Right renal cortex interstitium (tissue), 3 donors: ENCODE results near the gene CLEC4F. TPM values are rescaled to one million over a fixed set of nuclear protein-coding genes. Genes with fewer than 3 reads are reported as not detected.

Experiments
- DNase-seq, 3 donors: peaks; one replicate each; pipeline ENCODE4 v3.0.0-alpha.2; 2013; ENCODE audit warnings: low read depth in 3 of 3, low spot score in 2 of 3
- polyA plus RNA-seq, 3 donors: library from polyadenylated mRNA; unstranded; fragments of 120-200 nt; gene quantifications; one replicate each; pipeline ENCODE4 v1.2.1, GENCODE V29; 2013; ENCODE audit not compliant: insufficient read length in 3 of 3

The CLEC4F gene, protein sequence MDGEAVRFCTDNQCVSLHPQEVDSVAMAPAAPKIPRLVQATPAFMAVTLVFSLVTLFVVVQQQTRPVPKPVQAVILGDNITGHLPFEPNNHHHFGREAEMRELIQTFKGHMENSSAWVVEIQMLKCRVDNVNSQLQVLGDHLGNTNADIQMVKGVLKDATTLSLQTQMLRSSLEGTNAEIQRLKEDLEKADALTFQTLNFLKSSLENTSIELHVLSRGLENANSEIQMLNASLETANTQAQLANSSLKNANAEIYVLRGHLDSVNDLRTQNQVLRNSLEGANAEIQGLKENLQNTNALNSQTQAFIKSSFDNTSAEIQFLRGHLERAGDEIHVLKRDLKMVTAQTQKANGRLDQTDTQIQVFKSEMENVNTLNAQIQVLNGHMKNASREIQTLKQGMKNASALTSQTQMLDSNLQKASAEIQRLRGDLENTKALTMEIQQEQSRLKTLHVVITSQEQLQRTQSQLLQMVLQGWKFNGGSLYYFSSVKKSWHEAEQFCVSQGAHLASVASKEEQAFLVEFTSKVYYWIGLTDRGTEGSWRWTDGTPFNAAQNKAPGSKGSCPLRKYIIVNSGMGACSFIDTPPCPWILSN
- polyA plus RNA-seq = under 1 TPM in 1 of 3 donors, not detected in 2; 0.08 TPM

DNA sequence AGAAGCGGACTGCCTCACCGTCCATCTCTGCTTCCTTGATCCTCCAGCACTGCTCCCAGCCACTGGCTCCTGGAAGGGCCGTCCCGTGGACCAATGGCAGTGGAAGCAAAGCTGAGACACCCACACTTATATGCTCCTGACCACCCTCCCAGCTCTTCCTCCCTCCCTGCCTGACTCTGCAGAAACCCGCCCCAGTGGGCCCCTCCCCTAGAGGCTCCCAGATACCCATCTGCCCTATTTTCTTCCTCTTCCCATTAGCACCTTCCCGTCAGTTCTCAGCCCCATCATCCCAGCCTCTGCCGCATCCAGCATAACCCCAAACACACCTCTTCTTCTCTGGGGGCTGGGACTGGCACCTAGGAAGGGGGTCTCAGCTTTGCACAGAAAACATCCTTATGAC is at the start of gene CLEC4F:
TSS of gene CLEC4F (minus strand) at position 101 of the 400 bp plus-strand sequence. CDS start at position 25, 76 bp downstream.
- no peak for DNase-seq

DNA sequence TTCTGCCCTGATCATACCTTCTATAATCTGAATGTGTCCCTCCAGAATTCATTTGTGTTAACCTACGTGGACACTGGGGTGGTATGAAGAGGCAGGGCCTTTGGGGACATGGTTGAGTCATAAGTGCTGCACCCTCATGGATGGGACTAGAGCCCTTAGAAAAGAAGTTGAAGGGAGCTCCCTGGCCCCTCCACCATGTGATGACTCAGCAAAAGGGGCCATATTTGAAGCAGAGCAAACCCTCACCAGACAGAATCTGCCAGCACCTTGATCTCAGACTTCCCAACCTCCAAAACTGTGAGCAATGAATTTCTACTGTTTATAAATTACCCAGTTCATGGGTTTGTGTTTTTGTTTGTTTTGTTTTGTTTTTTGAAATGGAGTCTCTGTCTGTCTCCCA is 48.6 kb upstream of the CLEC4F start:
- DNase-seq = no peak

DNA sequence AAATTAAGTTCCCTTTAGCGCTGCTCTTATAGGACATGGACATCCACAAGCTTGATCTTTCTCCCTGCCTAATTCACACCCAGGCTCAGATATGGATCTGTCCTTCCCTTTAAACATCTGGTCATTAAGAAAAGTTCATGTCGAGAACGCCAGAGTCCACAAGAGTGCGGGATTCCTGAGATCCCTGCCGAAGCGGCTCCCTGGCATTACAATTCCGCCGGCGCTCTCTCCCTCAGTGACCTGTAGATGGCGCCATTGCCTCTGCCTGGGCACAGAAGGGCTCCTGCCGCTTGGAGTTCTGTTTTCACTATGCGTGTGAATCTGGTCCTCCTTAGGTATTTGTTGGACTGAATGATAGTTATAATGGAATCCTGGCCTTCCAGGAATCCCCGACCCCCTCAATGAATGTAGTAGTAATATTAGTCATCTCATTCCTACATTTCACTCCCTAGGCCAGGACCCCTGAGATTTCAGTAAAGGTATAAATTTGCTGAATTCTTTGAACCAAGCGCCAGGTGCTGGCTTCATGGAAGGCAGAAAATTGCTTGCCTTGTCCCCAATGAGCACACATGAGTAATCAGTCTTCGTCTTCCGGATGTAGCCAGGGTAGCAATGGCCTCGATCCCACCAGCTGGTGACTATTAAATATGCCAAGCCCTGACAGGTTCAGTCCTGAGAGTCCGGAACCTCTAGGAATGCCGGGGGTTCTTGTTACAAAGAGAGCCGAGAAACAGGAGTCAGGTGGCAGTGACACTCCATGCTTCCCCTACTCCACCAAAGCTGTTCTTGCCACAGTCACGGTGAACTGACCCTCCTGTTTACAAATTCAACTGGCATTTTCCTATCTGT is 41.6 kb upstream of the CLEC4F start:
- DNase-seq = peak in 2 of 3 donors; percentile 64 to 78

DNA sequence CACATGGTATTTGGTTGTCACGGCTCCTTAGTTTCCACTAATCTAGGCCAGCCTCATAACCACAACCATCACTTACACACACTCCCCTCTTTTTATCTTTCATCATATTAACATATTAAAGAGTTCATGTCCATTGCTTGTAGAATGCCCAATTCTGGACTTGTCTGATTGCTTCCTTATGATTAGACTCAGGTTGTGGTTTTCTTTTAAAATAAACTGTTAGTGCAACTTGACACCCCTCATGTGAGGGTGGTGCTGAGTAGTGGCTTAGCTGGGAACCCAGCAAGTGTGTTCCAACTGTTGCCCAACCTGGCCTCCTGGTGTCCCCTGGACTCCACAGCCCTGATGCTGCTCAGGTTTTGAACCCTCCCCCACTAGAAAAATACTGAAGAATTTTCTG is 35.3 kb upstream of the CLEC4F start:
- DNase-seq = no peak

DNA sequence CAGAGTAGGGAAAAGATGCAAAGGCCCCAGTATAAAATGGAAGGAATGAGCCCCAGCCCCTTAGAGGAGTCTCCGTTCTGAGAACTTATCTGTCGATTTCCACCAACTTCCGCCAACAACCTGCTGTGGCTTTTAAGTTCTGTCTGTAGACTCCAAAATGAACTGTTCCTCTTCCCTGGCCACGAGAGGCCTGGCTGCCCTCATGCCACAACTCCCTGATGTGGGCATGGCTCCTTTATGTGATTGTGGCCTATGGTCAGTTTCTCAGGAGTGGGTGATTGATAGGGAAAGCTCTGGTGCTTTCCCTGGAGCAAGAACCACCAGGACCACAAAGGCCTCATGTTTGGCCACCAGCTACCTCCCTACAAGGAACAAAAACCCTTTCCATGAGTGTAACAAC is 34.0 kb upstream of the CLEC4F start:
- DNase-seq = no peak

DNA sequence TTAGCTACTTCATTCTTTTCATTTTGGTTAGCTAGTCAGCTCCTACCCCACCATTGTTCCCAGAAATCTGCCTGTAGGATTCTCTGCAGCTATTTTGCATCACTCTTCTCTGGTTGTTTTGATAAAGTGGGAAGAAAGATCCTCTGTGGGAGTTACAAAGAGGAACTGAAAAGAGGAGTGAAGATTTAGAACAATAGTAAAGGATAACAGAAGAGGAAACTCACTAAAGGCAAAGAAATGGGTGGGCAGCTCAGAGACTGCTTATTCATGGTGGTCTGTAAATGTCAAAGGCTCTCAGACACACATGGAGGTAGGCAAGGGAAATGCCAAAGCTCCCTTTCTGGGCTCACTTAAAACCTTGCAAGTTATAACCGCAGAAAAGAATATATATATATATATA is 32.4 kb upstream of the CLEC4F start:
- DNase-seq = no peak

DNA sequence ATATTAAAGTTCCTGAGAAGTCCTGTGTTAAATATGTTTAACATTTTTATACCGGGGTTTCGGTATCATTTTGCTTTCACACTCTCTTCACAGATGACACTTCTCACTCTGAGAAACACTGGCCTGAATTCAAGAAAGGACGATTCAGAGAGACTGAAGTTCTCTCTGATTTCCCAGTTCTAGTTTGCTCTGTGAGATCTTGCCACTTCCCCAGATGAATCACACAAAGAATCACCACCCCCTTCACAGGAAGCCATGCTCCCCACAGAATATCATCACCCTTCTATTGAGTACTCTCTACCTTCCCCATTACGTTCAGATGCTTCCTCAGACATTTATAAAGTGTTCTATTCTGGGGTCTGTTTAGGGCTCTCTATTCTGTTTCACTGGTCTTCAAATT is 31.3 kb upstream of the CLEC4F start:
- DNase-seq = no peak

DNA sequence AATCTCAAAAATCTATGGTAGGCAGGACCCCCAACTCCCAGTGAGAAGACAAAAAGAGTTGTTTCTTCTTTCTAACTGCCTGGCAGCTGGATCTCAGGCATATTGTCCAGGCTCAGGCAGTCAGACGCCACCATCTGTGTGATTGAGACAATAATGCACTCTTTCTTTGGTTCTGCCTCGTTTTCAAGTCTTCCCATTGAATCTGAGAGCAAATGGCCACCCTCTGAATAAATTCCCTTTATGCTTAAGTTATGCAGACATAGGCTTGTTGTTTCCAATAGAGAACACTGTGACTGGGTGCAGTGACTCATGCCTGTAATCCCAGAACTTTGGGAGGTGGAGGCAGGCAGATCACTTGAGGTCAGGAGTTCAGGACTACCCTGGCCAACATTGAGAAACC is 30.5 kb upstream of the CLEC4F start:
- no peak for DNase-seq

DNA sequence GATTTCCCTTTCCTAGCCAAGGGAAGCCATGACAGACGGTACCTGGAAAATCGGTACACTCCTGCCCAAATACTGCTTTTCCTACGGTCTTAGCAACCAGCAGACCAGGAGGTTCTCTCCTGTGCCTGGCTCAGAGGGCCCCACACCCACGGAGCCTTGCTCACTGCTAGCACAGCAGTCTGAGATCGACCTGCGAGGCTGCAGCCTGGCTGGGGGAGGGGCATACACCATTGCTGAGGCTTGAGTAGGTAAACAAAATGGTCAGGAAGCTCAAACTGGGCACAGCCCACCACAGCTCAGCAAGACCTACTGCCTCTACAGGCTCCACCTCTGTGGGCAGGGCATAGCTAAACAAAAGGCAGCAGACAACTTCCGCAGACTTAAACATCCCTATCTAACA is 22.0 kb upstream of the CLEC4F start:
- no peak for DNase-seq

DNA sequence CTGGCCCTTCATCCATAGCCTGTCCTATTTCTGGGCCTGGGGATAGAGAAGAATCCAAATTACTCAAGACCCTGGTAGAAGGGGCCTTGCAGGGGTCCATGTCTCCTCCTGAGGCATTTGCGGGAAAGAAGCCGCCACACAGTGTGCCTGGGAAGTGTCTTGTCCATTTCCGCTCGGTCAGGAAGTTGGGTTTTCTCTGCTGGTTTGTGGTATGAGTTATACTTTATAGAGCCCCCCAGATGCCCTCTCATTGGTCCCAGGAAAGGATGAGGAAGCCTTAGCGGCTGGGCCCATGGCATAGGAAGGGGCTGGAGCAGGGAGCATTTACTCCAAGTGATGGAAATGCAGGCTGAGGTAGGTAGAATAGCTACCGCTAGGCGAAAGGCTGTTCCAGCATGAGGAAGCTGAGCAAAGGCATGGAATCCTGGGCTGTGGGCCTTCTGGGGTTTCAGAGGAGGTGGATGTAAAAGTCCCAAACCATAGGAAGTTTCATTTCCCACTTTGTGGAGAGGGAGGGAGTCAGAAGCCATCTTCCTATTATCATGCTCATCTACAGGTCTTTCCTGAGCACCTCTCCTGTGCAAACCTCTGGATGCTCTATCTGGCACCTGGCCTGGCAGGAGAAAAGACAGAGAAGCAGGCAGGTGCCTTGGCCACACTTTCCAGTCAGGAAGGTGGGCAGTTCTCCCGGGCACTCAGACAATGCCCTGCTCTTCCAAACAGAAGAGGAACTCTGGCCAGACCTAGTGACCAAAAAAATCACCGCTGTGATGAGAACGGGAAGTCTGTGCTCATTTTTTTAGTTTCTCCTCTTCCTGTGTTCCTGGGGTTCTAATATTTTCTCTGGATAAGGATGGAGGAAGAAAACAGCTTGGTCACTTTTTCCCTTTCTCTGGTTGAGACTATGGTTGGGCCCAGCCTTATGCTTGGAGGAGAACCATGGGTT is 17.9 kb upstream of the CLEC4F start:
- DNase-seq = no peak

DNA sequence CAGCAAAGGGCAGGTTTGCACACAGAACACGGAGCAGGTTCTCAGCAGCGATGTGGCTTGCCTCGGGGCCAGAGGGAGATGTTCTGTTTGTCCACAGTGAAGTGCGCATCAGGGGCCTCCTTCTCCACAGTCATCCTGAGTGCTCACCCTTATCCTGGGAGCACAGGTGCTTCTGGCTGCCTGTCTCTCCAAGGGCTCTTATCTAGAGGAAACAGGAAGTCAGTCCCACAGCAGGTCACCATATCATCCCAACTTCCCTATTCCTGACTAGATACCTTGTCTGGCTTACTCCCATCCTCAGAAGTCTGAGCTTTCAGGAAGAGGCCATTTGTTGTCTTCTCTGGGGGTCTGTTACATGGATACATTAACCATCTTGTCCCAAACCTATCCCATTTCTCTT is 15.2 kb upstream of the CLEC4F start, which contains the start of gene CD207:
TSS of gene CD207 (minus strand) at position 174 of the 400 bp plus-strand sequence. CDS start at position 134, 40 bp downstream.
- DNase-seq = no peak

DNA sequence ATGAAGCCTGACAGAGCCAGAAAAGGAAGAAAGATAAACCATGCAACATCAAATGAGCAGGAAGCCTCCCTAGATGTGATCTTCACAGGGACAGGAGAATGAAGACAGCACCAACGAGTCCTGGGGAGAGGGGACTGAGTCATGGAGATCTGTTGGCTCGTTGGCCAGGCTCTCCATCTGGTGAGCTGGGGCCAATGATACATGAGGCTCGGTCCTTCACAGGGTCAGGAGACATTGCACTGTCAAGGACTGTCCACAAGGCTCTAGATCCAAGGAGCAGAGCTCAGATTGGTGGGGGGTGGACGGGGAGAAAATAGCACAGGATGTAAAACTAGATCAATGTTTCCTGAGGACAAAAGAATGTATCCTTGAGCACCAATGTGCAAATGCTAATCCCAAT is 14.5 kb upstream of the CLEC4F start:
- no peak for DNase-seq

DNA sequence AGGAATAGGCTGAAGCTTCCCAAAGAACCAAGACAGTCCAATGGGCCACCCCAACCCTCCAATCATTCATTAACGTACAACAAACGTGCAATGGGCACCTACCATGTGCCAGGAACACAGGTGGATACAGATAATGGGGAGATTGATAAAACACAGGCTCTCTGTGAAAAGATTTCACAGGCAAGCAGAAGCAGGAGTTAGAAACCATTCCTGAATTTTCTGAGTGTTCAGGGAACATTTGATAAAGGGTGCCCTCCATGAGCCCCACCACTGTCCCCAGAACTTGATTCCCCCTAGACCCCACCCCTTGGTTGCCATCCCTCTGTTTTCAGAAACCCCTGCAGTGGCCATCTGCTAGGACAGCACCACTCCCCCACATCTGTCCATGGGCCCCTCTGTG is 13.7 kb upstream of the CLEC4F start:
- DNase-seq = no peak

DNA sequence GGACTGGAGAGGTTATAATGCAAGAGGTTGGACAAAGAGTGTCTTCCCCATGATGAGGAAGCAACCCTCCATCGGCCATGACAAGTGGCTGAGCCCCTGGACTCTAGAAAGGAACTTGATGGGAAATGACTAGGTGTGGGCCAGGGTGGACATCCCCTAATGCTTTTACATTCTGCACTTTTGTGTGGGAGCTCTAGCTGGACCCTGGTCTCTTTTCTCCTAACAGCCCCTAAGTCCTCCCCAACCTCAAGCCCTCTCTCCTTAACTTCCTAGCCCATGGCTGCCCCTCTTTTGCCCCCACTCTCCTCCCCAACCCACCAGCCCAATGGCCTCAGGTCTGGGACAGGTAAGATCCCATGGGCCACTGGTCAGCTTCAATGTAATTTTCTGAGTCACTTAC is 12.8 kb upstream of the CLEC4F start:
- DNase-seq = no peak

DNA sequence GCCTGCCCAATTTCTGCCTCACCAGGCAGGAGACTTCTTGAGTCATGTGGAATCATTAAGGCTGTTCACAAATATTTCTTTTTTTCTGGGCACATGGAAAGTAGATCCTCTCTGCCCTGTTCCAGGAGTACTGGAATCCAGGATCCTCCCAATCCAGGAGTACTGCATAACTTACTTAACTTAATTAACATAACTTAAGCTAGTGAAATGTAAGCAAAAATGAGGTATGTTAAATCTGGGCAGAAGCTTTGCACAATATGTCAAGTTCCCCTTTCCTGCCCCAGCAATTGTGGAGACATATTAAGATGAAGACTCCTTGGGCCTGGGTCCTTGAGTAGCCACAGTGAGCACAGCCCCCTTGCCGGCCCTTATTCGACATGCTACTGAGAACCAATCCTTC is 12.0 kb upstream of the CLEC4F start:
- DNase-seq = no peak

DNA sequence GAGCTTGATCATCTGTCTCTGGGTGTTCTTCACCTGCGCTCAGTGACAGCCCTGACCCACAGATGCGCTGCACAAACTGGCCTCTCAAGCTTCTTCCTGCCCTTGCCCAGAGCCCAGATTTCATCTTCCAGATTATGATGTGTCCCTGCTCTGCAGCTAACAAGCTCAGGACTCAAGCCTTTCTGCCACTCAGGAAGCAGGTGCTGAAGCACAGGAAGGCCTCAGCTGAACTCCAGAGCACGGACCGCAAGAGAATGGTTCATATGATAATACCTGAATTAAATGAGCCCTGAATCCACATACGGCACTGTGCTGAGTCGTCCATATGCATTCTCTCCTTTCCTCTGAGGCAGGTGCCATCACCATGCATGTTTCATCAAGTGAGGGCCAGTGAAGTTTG is 11.5 kb upstream of the CLEC4F start:
- DNase-seq = no peak

DNA sequence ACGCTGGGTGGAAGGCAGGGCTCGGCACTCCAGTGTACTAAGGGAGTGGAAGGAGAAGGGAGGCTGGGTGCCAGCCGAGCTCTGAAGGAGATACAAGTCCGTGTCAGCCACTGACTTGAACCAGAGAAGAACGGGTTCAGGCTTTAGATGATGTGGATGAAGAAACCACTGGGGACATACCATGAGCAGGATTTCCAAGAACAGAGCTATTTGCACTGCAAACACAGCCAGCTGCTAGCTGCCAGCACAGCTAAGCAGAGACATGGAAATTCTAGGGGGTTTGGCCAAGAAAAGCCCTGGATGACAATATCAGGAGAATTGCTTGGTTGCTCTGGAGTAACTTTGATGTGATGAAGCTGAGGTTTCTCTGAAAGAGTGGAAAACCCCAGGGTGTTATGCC is 10.0 kb upstream of the CLEC4F start:
- no peak for DNase-seq

DNA sequence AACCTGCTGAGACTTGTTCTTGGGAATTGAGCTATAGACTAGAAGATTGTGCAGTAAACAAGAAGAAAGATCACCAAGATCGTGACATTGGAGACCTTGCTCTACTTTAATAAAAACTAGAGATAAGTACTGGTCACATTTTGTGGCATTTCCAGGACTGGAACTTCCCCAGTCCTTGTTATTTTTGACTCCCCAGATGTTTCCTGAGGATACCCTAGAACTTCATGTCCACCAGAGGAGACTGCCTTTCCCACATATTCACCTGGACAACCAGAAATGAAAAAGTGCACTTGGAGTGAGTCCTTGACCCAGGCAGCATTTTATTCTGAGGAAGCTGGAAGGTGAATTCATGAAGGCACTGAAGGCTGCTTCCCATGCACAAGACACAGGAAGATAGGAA is 9.5 kb upstream of the CLEC4F start:
- DNase-seq = no peak

DNA sequence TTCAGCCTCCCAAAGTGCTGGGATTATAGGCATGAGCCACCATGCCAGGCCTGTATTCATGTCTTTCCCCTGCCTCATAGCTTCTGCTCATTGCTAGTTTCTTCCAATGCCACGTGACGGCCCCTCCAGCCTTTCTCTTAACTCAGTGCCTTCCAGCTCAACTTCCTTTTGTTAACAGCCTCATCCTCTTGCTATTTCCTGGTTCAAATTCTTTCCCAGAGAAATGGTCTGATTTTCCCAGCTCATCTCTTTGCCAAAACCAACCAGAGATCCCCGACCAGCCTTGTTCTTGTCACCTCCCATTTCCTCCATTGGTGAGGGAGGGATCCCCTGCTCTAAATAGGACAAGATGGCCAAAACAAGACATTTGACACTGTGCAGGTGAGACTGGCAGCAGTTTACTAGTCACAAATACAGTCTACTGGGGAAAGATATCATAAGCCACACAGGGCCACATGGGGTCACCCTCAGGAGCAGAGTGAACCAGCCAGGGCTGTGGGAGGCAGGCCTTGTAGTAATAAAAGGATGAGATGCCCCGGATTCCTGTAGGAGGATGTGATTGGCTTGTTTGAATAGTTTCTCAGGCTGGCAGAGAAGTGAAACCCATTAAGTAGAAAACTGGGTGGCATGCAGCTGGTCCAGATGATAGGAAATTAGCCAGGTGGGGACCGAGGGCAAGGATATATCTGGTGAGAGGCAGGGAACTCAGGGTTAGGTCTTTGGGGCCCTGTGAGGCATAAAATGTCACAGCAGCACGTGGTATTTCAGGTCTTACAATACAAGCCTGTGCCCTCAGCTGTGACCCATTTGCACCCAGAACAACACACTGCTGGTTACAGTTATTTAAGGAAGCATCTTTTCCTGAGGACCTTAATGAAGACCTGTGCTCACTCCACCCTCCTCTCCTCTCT is 8.8 kb upstream of the CLEC4F start:
- no peak for DNase-seq
